NT2/D1 (cell line): ENCODE measurements around the gene ZIM2.

ENCODE experiments used
- SUZ12 ChIP-seq: IDR thresholded peaks from 2 replicates; pipeline ENCODE4 v1.6.1; 2011; ENCODE audit not compliant: insufficient read length, insufficient read depth; ENCODE audit errors: extremely low read depth
- YY1 ChIP-seq: IDR thresholded peaks from 2 replicates; pipeline ENCODE4 v1.6.1; 2011; ENCODE audit not compliant: insufficient read length, insufficient read depth
- ZNF274 ChIP-seq: IDR thresholded peaks from 2 replicates; pipeline ENCODE4 v1.6.1; 2011; ENCODE audit warnings: mild to moderate bottlenecking, low read depth, low read length

DNA sequence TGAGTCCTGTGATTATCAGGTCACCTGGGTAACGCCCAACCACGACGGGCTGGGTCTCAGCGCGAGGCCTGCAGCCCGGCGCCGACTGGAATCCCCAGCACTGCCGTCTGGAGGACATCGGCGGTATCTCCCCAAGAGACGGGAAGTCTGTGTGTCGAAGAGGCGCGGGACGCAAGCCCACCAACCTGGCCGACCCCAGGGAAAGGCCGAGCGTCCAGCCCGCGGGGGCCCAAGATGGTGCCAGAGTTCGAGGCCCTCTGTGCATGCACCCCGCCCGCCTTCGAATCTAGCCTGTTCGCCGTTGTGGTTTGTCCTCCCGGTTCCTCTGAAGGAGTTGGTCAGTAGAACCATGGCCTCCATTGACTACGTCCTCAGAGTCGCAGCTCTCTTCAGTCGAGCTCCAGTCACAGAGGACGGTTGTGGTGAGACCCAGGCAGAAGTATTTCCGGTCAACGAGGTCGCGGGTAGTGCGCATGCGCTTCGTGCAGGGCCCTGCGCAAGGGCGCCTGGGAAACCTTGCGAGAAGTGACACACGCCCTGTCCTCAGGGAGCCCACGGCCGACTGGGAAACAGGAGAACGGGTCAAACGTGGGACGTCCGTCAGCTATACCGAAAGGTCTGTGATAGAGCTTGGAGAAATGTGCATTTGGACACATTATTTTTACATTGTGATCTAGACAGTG lies 24.1 kb upstream of the ZIM2 start:
- TF ChIP-seq SUZ12: no peak
- no peak for TF ChIP-seq ZNF274
- TF ChIP-seq YY1: no peak
